GM12891 (cell line): ENCODE measurements around the gene CADM4.

Source experiments
- POLR2A ChIP-seq: IDR thresholded peaks from 2 replicates; pipeline ENCODE4 v1.6.1; 2011; ENCODE audit warnings: low read depth, low read length, control low read depth
- TAF1 ChIP-seq: IDR thresholded peaks from 2 replicates; pipeline ENCODE4 v1.6.1; 2011; ENCODE audit warnings: low read depth, low read length, control low read depth

DNA sequence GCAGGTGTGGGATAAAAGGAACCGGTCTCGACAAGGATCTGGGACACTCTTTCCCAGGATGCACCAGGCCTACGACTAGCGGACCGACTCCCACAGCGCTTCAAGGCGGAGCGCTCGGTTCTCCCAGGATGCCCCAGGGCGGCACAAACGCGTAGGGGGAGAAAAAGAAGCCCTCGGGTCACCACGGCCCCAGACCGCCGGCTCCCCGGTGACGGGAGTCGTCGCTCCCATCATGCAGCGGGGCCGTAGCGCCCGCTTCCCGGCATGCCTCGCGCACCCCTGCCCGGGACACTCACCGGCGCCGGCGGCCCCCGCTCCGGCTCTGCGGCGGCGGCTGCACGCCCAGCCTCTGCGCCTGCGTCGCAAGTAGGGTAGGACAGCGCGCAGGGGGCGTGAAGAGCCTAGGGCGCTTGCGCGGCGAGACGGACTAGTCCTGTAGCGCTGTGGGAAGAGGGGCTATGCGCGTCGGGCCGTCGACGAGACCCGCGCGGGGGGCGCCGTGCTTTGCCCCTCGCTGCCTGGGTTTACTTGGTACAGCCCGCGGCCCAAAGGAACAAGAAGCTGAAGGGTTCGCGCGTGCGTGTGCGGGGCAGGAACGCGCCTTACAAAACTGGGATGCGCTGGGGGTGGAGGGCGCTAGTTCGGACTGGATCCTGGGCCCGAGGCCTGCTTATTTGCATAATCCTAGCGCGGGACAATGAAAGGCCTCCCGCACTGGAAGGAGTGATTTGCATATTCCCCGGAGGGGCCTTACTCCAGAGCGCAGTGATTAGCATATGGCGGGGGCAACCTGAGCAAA lies 20.2 kb downstream of the CADM4 start, which contains the start of gene ZNF428:
- TF ChIP-seq TAF1 (peak; percentile 4; the same call in 1 of the 2 replicates), POLR2A (peak; percentile 82)
